Stimulated activated CD4-positive, alpha-beta T cell treated with anti-CD3 and anti-CD28 coated beads, Interleukin-4, amount 100 ng/mL, for 48 hours (primary cell): ENCODE measurements around the gene RITA1.

Experiments
- DNase-seq, 2 donors: peaks; one replicate each; pipeline ENCODE4 v3.0.0-alpha.2; 2020; ENCODE audit warnings: low read depth in 2 of 2

RITA1 gene

GRCh38 chr12:113179023-113179422 is 6.5 kb upstream of the RITA1 start:
- DNase-seq: no peak

GRCh38 chr12:113180333-113180732 is 5.2 kb upstream of the RITA1 start:
- DNase-seq: no peak

- DNase-seq: no peak
Observed at GRCh38 chr12:113181975-113182374, 3.5 kb upstream of the RITA1 start.

GRCh38 chr12:113183030-113183589 is 2.4 kb upstream of the RITA1 start:
- DNase-seq: no peak

GRCh38 chr12:113184098-113184899 is 1.2 kb upstream of the RITA1 start:
- peak in 1 of 2 donors; percentile 56 for DNase-seq

GRCh38 chr12:113184900-113185179 is 681 bp upstream of the RITA1 start:
- peak; percentile 78 to 87 for DNase-seq

GRCh38 chr12:113186033-113186365 is 478 bp downstream of the RITA1 start:
- no peak for DNase-seq

GRCh38 chr12:113186666-113187325 is 1.3 kb downstream of the RITA1 start:
- DNase-seq: no peak

GRCh38 chr12:113189361-113189760 is 3.8 kb downstream of the RITA1 start:
- DNase-seq: no peak

- DNase-seq: no peak
Observed at GRCh38 chr12:113190761-113191160, 5.2 kb downstream of the RITA1 start.

- DNase-seq: no peak
Observed at GRCh38 chr12:113191227-113191626, 5.7 kb downstream of the RITA1 start.

- DNase-seq: no peak
Observed at GRCh38 chr12:113194971-113195391, 9.5 kb downstream of the RITA1 start.

- DNase-seq: no peak
Observed at GRCh38 chr12:113195598-113195997, 10.1 kb downstream of the RITA1 start.

GRCh38 chr12:113196582-113196981 is 11.1 kb downstream of the RITA1 start:
- DNase-seq: no peak

- DNase-seq: peak; percentile 24 to 48
Observed at GRCh38 chr12:113196990-113197389, 11.5 kb downstream of the RITA1 start.

GRCh38 chr12:113197518-113198077 is 12.1 kb downstream of the RITA1 start:
- DNase-seq: no peak

- no peak for DNase-seq
Observed at GRCh38 chr12:113198296-113198695, 12.8 kb downstream of the RITA1 start.

GRCh38 chr12:113200021-113200797 is 14.7 kb downstream of the RITA1 start:
- no peak for DNase-seq

GRCh38 chr12:113201187-113202177 is 16.0 kb downstream of the RITA1 start:
- no peak for DNase-seq

GRCh38 chr12:113202300-113203075 is 17.0 kb downstream of the RITA1 start:
- DNase-seq: no peak
